ENCODE results near the gene RAB11A. TPM values are rescaled to one million over a fixed set of nuclear protein-coding genes. Genes with fewer than 3 reads are reported as not detected.

The RAB11A gene
- total RNA-seq, 1 experiment from 2014 or later: 263 TPM

GRCh38 chr15:65924004-65924403 is 54.7 kb downstream of the RAB11A start:
- Histone ChIP-seq H3K27me3 (ENCODE audit: control insufficient read depth, insufficient read depth, low read length) (no peaks in the 10 kb centered on the region), H3K4me1 (ENCODE audit: control insufficient read depth, insufficient read depth, low read length) (no peaks in the 10 kb centered on the region), H3K27ac (ENCODE audit: low read length) (no peak overlapping the region), H3K36me3 (ENCODE audit: control insufficient read depth, insufficient read depth, low read length) (no peaks in the 10 kb centered on the region), H3K4me3 (ENCODE audit: low read depth in 2 of 2, low read length in 2 of 2) (no peak overlapping the region), H3K9me3 (ENCODE audit: control insufficient read depth, insufficient read depth, low read depth, low read length) (no peaks in the 10 kb centered on the region)
- ATAC-seq (no peak), DNase-seq (ENCODE audit: low read depth, low spot score) (no peak)
- TF ChIP-seq TCF7L2 (IDR thresholded peaks at IDR 0.05; ENCODE audit: low read depth, low read length): no peak
- TF ChIP-seq, protein P1, sequence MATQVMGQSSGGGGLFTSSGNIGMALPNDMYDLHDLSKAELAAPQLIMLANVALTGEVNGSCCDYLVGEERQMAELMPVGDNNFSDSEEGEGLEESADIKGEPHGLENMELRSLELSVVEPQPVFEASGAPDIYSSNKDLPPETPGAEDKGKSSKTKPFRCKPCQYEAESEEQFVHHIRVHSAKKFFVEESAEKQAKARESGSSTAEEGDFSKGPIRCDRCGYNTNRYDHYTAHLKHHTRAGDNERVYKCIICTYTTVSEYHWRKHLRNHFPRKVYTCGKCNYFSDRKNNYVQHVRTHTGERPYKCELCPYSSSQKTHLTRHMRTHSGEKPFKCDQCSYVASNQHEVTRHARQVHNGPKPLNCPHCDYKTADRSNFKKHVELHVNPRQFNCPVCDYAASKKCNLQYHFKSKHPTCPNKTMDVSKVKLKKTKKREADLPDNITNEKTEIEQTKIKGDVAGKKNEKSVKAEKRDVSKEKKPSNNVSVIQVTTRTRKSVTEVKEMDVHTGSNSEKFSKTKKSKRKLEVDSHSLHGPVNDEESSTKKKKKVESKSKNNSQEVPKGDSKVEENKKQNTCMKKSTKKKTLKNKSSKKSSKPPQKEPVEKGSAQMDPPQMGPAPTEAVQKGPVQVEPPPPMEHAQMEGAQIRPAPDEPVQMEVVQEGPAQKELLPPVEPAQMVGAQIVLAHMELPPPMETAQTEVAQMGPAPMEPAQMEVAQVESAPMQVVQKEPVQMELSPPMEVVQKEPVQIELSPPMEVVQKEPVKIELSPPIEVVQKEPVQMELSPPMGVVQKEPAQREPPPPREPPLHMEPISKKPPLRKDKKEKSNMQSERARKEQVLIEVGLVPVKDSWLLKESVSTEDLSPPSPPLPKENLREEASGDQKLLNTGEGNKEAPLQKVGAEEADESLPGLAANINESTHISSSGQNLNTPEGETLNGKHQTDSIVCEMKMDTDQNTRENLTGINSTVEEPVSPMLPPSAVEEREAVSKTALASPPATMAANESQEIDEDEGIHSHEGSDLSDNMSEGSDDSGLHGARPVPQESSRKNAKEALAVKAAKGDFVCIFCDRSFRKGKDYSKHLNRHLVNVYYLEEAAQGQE (IDR thresholded peaks at IDR 0.05; ENCODE audit: insufficient read depth in 1 of 2, low read depth in 2 of 2, low read length in 1 of 2): no peak
- TF ChIP-seq SIN3A (IDR thresholded peaks at IDR 0.05; ENCODE audit: borderline replicate concordance, insufficient read depth, low read depth, low read length): no peak
- TF ChIP-seq CTCF (IDR thresholded peaks at IDR 0.05): no peak
- TF ChIP-seq POLR2AphosphoS5 (IDR thresholded peaks at IDR 0.05; ENCODE audit: low read depth, low read length): no peak
- BruUV-seq (replicated peaks): no TSS peak
- in situ Hi-C loops (cut with HindIII; ENCODE audit: low pct_unique_long_range_greater_than_20kb, low sequenced_read_pairs) (no loop called here), intact Hi-C loops (cut with micrococcal nuclease; ENCODE audit: unreplicated experiment) (no loop called here)
- ChIA-PET POLR2A (interaction anchor here (0.5 to 0.7 kb wide), 2 partner anchors 72 to 405 kb away, joined by 6 to 16 read pairs; no protein-coding TSS in a partner anchor), CTCF (interaction anchor here (0.6 kb wide), 1 partner anchor 253 kb away, joined by 7 read pairs; no protein-coding TSS in a partner anchor)

DNA sequence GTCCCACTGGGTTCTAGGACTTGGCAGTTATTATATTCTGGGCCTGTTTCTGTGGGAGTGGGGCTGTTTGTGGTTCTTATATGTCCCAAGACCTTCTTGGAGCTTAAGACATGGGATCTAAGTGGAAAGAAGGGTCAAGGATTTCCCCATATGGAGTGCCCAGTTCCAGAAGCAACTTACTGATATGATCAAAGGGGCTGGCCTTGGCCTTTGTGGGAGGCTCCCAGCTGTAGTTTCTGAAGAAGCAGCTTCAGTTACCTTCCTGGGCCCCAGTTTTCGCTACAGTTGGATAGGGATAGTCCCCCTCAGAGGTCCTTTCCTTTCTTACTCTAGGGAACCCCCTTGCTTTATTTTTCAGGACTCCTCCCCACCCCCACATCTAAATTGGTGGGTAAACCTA is 56.0 kb downstream of the RAB11A start:
- in situ Hi-C loops (cut with HindIII; ENCODE audit: low pct_unique_long_range_greater_than_20kb, low sequenced_read_pairs) (no loop called here), intact Hi-C loops (cut with micrococcal nuclease; ENCODE audit: unreplicated experiment) (no loop called here)
- no peak for TF ChIP-seq CTCF (IDR thresholded peaks at IDR 0.05)
- no peak for TF ChIP-seq POLR2AphosphoS5 (IDR thresholded peaks at IDR 0.05; ENCODE audit: low read depth, low read length)
- TF ChIP-seq, protein P1 (IDR thresholded peaks at IDR 0.05; ENCODE audit: insufficient read depth in 1 of 2, low read depth in 2 of 2, low read length in 1 of 2): no peak
- TF ChIP-seq TCF7L2 (IDR thresholded peaks at IDR 0.05; ENCODE audit: low read depth, low read length): no peak
- TF ChIP-seq SIN3A (IDR thresholded peaks at IDR 0.05; ENCODE audit: borderline replicate concordance, insufficient read depth, low read depth, low read length): no peak

More for the DNA sequence above, 56.0 kb downstream of the RAB11A start:
- Histone ChIP-seq H3K9me3 (ENCODE audit: control insufficient read depth, insufficient read depth, low read depth, low read length) (no peaks in the 10 kb centered on the region), H3K4me3 (ENCODE audit: low read depth in 2 of 2, low read length in 2 of 2) (no peak overlapping the region), H3K36me3 (ENCODE audit: control insufficient read depth, insufficient read depth, low read length) (no peaks in the 10 kb centered on the region), H3K27ac (ENCODE audit: low read length) (no peak overlapping the region), H3K4me1 (ENCODE audit: control insufficient read depth, insufficient read depth, low read length) (no peaks in the 10 kb centered on the region), H3K27me3 (ENCODE audit: control insufficient read depth, insufficient read depth, low read length) (no peaks in the 10 kb centered on the region)
- DNase-seq (ENCODE audit: low read depth, low spot score) (no peak), ATAC-seq (no peak)
- no TSS peak for BruUV-seq (replicated peaks)
- ChIA-PET POLR2A (no interaction called here), CTCF (no interaction called here)

Measured in Panc1 (cell line).